MM.1S (cell line): ENCODE data around the gene DCX.

Experiments
- CTCF ChIP-seq: fragments of 300-600 bp; sonication (generic); IDR thresholded peaks from 2 replicates; pipeline ENCODE4 v1.5.1; 2016; ENCODE audit warnings: antibody characterized with exemption, low read length, mixed read lengths
- EZH2 ChIP-seq: fragments of 300-600 bp; sonication (generic); optimal IDR thresholded peaks from 2 replicates; pipeline ENCODE3; 2017; ENCODE audit warnings: low read depth, mild to moderate bottlenecking, antibody characterized with exemption, low read length, mixed read lengths
- EZH2phosphoT487 ChIP-seq: fragments of 300-600 bp; sonication (generic); IDR thresholded peaks from 2 replicates; pipeline ENCODE4 v1.6.1; 2018; ENCODE audit warnings: antibody characterized with exemption, low read length

- TF ChIP-seq EZH2: no peak
- TF ChIP-seq CTCF: no peak
- TF ChIP-seq EZH2phosphoT487: no peak
These were observed 149.9 kb downstream of the DCX start for GRCh38 chrX:111262086-111262485.
